Kidney (tissue), 14 donors: ENCODE results near the gene OLR1. TPM values are rescaled to one million over a fixed set of nuclear protein-coding genes. Genes with fewer than 3 reads are reported as not detected.
A peak's percentile ranks its signal among the peaks of the same experiment; 100 is the strongest.

ENCODE experiments used
- DNase-seq, 5 donors: peaks; one replicate each; pipeline ENCODE4 v3.0.0-alpha.2; 2013 to 2020
- FAIRE-seq: peaks from 2 replicates; lab custom pipeline; 2012; peaks lifted over from hg19 to GRCh38; lab: Jason Lieb, UNC
- H3K27ac ChIP-seq, 2 donors: one replicate each; pipeline ENCODE4 v1.7.0; 2013; ENCODE audit warnings: low read depth in 2 of 2, low read length in 2 of 2, inconsistent platforms in 1 of 2
- H3K27me3 ChIP-seq: one replicate; pipeline ENCODE4 v1.7.1; 2013; ENCODE audit warnings: low read length, inconsistent platforms; ENCODE audit not compliant: control insufficient read depth, insufficient read depth
- H3K36me3 ChIP-seq, 3 donors: one replicate each; pipeline versions ENCODE4 v1.7.0 to v1.7.1; 2013; ENCODE audit warnings: low read length in 3 of 3, control low read depth in 1 of 3, inconsistent platforms in 1 of 3; ENCODE audit not compliant: insufficient read depth in 3 of 3, control insufficient read depth in 2 of 3
- H3K4me1 ChIP-seq, 3 donors: one replicate each; pipeline versions ENCODE4 v1.7.0 to v1.7.1; 2013; ENCODE audit warnings: low read length in 3 of 3, inconsistent platforms in 1 of 3, low read depth in 1 of 3; ENCODE audit not compliant: control insufficient read depth in 2 of 3, insufficient read depth in 2 of 3
- H3K4me3 ChIP-seq, 3 donors: one replicate each; pipeline versions ENCODE4 v1.7.0 to v1.8.1; 2013; ENCODE audit warnings: low read length in 3 of 3, control low read depth in 1 of 3, inconsistent platforms in 1 of 3
- H3K9ac ChIP-seq, 3 donors: one replicate each; pipeline versions ENCODE4 v1.7.0 to v1.7.1; 2013; ENCODE audit warnings: low read length in 3 of 3, control low read depth in 1 of 3, inconsistent platforms in 1 of 3
- H3K9me3 ChIP-seq, 3 donors: one replicate each; pipeline versions ENCODE4 v1.7.0 to v1.7.1; 2013; ENCODE audit warnings: low read length in 3 of 3, control low read depth in 1 of 3, inconsistent platforms in 1 of 3; ENCODE audit not compliant: control insufficient read depth in 2 of 3, insufficient read depth in 1 of 3
- CTCF ChIP-seq: IDR thresholded peaks from 3 replicates; pipeline ENCODE4 v1.5.1; 2012; ENCODE audit warnings: mild to moderate bottlenecking, moderate library complexity, borderline replicate concordance; ENCODE audit not compliant: insufficient read depth; ENCODE audit errors: extremely low read depth
- intact Hi-C: fragments of 100-400 bp; cut with DNase I; formaldehyde crosslinking; loops from one replicate; pipeline ENCODE4 v1.11.1; 2022
- polyA plus RNA-seq: library from polyadenylated mRNA; stranded (reverse); fragments of 350-450 nt; fragmentation: Illumina TruSeq; extraction: RNeasy Lipid Tissue Mini Kit (QIAGEN cat#74804); gene quantifications from one replicate; pipeline ENCODE4 v1.2.3, GENCODE V29; 2014; ENCODE audit warnings: low read depth, low replicate concordance; ENCODE audit not compliant: insufficient read depth
- total RNA-seq: library from RNA; stranded (reverse); fragmentation: NEBNext Ultra II Directional; extraction: Animal tissue kit (Norgen Biotek cat#: 25700); gene quantifications from one replicate; pipeline ENCODE4 v1.2.1, GENCODE V29; 2021
- donor health status: control.
- donor health status: control.
- donor health status: control.
- donor health status: control.
- donor health status: control.
- donor health status: DM: yes; HTN: yes; CAD: no.
- donor health status: Normal renal cell carcinoma (clear cell type).

OLR1 gene
- total and polyA plus RNA-seq, 2 donors from 2014 or later: 6.7 to 11.5 TPM

- H3K4me1 ChIP-seq: no peaks in the 10 kb centered on the region
- H3K36me3 ChIP-seq: no peaks in the 10 kb centered on the region
- H3K4me3 ChIP-seq: no peak overlapping the region
- H3K9me3 ChIP-seq: no peaks in the 10 kb centered on the region
- peak overlapping the region in 1 of 3 donors; percentile 22 for H3K9ac ChIP-seq
- no peak for FAIRE-seq
- intact Hi-C loops: no loop called here
- H3K27me3 ChIP-seq: no peaks in the 10 kb centered on the region
- DNase-seq: peak in 3 of 5 donors; percentile 61 to 86 (median 83)
- peak overlapping the region; percentile 75 to 92 for H3K27ac ChIP-seq
- TF ChIP-seq CTCF: no peak
Observed at GRCh38 chr12:10175846-10176636, 4.1 kb upstream of the OLR1 start.

GRCh38 chr12:10174986-10175614, 3.2 kb upstream of the OLR1 start:
- intact Hi-C loops: no loop called here
- Histone ChIP-seq H3K4me1 (no peaks in the 10 kb centered on the region), H3K9me3 (no peaks in the 10 kb centered on the region), H3K27me3 (no peaks in the 10 kb centered on the region), H3K4me3 (no peak overlapping the region), H3K27ac (peak overlapping the region; percentile 73 to 75), H3K9ac (no peak overlapping the region), H3K36me3 (no peaks in the 10 kb centered on the region)
- no peak for FAIRE-seq
- TF ChIP-seq CTCF: no peak
- no peak for DNase-seq

GRCh38 chr12:10170216-10170615, 1.7 kb downstream of the OLR1 start:
- intact Hi-C loops: no loop called here
- no peaks in the 10 kb centered on the region for H3K36me3 ChIP-seq
- H3K4me1 ChIP-seq: no peaks in the 10 kb centered on the region
- H3K9ac ChIP-seq: no peak overlapping the region
- H3K9me3 ChIP-seq: no peaks in the 10 kb centered on the region
- no peak overlapping the region for H3K4me3 ChIP-seq
- no peak for TF ChIP-seq CTCF
- no peaks in the 10 kb centered on the region for H3K27me3 ChIP-seq
- H3K27ac ChIP-seq: no peak overlapping the region
- FAIRE-seq (no peak), DNase-seq (no peak)
